Thoracic aorta (tissue), 2 donors: ENCODE data around the gene EPS8. TPM values are rescaled to one million over a fixed set of nuclear protein-coding genes. Genes with fewer than 3 reads are reported as not detected.

Source experiments
- ATAC-seq: fragments of 150-250 bp; one replicate; pipeline ENCODE4 v1.8.0; 2017; ENCODE audit warnings: low read depth; ENCODE audit not compliant: insufficient number of reproducible peaks, low FRiP score
- DNase-seq: peaks from one replicate; pipeline ENCODE4 v3.0.0-alpha.2; 2020; ENCODE audit warnings: low spot score
- H3K27ac ChIP-seq, 2 donors: fragments of 200-600 bp; sonication (generic); 1 replicate in 1 of 2; 2 replicates in 1 of 2; pipeline ENCODE4 v1.5.1; 2016; ENCODE audit warnings: mild to moderate bottlenecking in 2 of 2, moderate library complexity in 2 of 2
- H3K27me3 ChIP-seq: fragments of 200-600 bp; sonication (generic); replicated peaks from 2 replicates; pipeline ENCODE4 v1.6.0; 2016; ENCODE audit warnings: mild to moderate bottlenecking; ENCODE audit not compliant: insufficient read depth
- H3K36me3 ChIP-seq: fragments of 200-600 bp; sonication (generic); one replicate; pipeline ENCODE4 v1.5.1; 2016
- H3K4me1 ChIP-seq, 2 donors: fragments of 200-600 bp; sonication (generic); 1 replicate in 1 of 2; 2 replicates in 1 of 2; pipeline versions ENCODE4 v1.5.1 to v1.6.0; 2016; ENCODE audit warnings: low read depth in 2 of 2, mild to moderate bottlenecking in 1 of 2; ENCODE audit not compliant: control insufficient read depth in 1 of 2
- H3K4me3 ChIP-seq: fragments of 200-600 bp; sonication (generic); 2 replicates; pipeline ENCODE4 v1.5.1; 2016; ENCODE audit warnings: mild to moderate bottlenecking
- H3K9me3 ChIP-seq: fragments of 200-600 bp; sonication (generic); 2 replicates; pipeline ENCODE4 v1.5.1; 2016
- CTCF ChIP-seq: fragments of 200-600 bp; sonication (generic); IDR thresholded peaks from one replicate; pipeline ENCODE4 v1.5.1; 2019; ENCODE audit warnings: antibody characterized with exemption
- total RNA-seq, 2 donors: library from RNA; depleted of rRNA; stranded (reverse); fragments of >200 nt; gene quantifications; one replicate each; pipeline versions ENCODE4 v1.1.0 to v1.2.3, GENCODE V29; 2016

Gene EPS8
- total RNA-seq, 2 donors from 2014 or later, result 139 to 188 TPM

GRCh38 chr12:15819644-15820437 is 30.7 kb upstream of the EPS8 start:
- DNase-seq, result no peak
- Histone ChIP-seq H3K9me3 (peaks cover 6% of the 10 kb centered on the region), H3K27me3 (no peaks in the 10 kb centered on the region), H3K36me3 (no peaks in the 10 kb centered on the region), H3K4me3 (no peak overlapping the region), H3K4me1 (no peaks in the 10 kb centered on the region), H3K27ac (no peak overlapping the region)
- TF ChIP-seq CTCF, result no peak
- no peak for ATAC-seq

- DNase-seq, result no peak
- Histone ChIP-seq H3K4me3 (no peak overlapping the region), H3K27ac (no peak overlapping the region), H3K27me3 (no peaks in the 10 kb centered on the region), H3K36me3 (no peaks in the 10 kb centered on the region), H3K9me3 (peaks cover 6% of the 10 kb centered on the region), H3K4me1 (no peaks in the 10 kb centered on the region)
- no peak for ATAC-seq
- no peak for TF ChIP-seq CTCF
Observed at GRCh38 chr12:15818418-15818817, 29.2 kb upstream of the EPS8 start.

- no peaks in the 10 kb centered on the region for H3K27me3 ChIP-seq
- H3K36me3 ChIP-seq, result no peaks in the 10 kb centered on the region
- TF ChIP-seq CTCF, result no peak
- DNase-seq (no peak), ATAC-seq (no peak)
- H3K4me1 ChIP-seq, result peaks cover 4 to 9% of the 10 kb centered on the region in 2 donors
- no peak overlapping the region for H3K4me3 ChIP-seq
- H3K9me3 ChIP-seq, result peaks cover 6% of the 10 kb centered on the region
- H3K27ac ChIP-seq, result no peak overlapping the region
Observed at GRCh38 chr12:15815730-15816129, 26.5 kb upstream of the EPS8 start.

- no peak for TF ChIP-seq CTCF
- H3K4me3 ChIP-seq, result no peak overlapping the region
- no peaks in the 10 kb centered on the region for H3K27me3 ChIP-seq
- peaks cover 10 to 11% of the 10 kb centered on the region in 2 donors for H3K4me1 ChIP-seq
- no peak for DNase-seq
- H3K36me3 ChIP-seq, result no peaks in the 10 kb centered on the region
- no peak for ATAC-seq
- no peak overlapping the region for H3K27ac ChIP-seq
- no peaks in the 10 kb centered on the region for H3K9me3 ChIP-seq
Observed at GRCh38 chr12:15811214-15812127, 22.3 kb upstream of the EPS8 start.

GRCh38 chr12:15808652-15809051 is 19.5 kb upstream of the EPS8 start:
- TF ChIP-seq CTCF, result no peak
- no peak for DNase-seq
- ATAC-seq, result no peak
- no peak overlapping the region for H3K27ac ChIP-seq
- no peaks in the 10 kb centered on the region for H3K27me3 ChIP-seq
- H3K9me3 ChIP-seq, result no peaks in the 10 kb centered on the region
- no peak overlapping the region for H3K4me3 ChIP-seq
- H3K4me1 ChIP-seq, result peaks cover 10 to 11% of the 10 kb centered on the region in 2 donors
- no peaks in the 10 kb centered on the region for H3K36me3 ChIP-seq
